ENCODE measurements around the gene GLCE.

Gene GLCE

DNA sequence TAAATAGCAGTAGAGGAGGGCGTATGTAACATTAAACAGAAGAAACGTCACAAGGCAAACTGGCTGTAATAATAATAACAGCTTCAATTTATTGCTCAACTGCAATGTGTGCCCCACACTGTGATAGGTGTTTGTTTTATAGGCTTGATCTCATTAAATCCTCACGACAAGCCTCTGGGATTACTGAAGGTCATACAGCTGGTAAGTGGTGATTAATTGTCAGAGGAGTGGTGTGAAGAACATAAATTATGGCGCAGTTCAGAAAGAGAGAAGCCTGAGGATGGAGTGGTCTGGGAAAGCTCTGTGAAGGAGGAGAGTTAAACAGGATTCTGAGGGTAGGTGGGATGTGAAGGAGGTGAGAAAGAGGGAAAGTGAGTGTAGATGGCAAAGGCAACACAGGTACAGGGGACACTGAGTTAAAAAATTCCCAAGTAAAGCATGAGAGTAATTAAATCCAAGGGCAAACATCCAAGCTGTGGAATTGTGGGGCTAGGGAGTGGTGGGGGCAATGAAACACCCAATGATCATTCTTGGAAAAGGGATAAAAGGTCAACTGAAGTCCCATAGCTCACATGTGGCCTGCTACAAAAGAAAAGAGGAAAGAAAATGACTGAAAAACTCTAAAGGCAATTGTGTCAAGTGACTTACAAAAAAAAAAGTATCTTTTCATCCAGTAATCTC is 16.5 kb upstream of the GLCE start:
- Histone ChIP-seq H3K36me3 (ENCODE audit: insufficient read depth, low read length) (no peaks in the 10 kb centered on the region), H3K27ac (ENCODE audit: low read depth, low read length, poor library complexity, severe bottlenecking) (no peak overlapping the region), H3K4me3 (ENCODE audit: low read depth, low read length, poor library complexity, severe bottlenecking) (no peak overlapping the region), H3K4me1 (ENCODE audit: insufficient read depth, low read length, severe bottlenecking) (no peaks in the 10 kb centered on the region), H3K9ac (ENCODE audit: low read length) (no peak overlapping the region), H4K20me1 (ENCODE audit: insufficient read depth, low read length) (no peaks in the 10 kb centered on the region), H3K9me3 (ENCODE audit: low read length) (no peaks in the 10 kb centered on the region), H3K9me2 (ENCODE audit: low read depth, low read length) (no peaks in the 10 kb centered on the region), H3F3A (ENCODE audit: insufficient read depth, low read length) (no peaks in the 10 kb centered on the region), H3K4me2 (ENCODE audit: low read length) (no peak overlapping the region), H3K79me2 (ENCODE audit: insufficient read depth, low read length) (no peaks in the 10 kb centered on the region), H2AFZ (ENCODE audit: low read length) (no peak overlapping the region), H3K27me3 (ENCODE audit: insufficient read depth, low read length) (no peaks in the 10 kb centered on the region; the same call in 1 of the 2 replicates)
- TF ChIP-seq, protein P1, sequence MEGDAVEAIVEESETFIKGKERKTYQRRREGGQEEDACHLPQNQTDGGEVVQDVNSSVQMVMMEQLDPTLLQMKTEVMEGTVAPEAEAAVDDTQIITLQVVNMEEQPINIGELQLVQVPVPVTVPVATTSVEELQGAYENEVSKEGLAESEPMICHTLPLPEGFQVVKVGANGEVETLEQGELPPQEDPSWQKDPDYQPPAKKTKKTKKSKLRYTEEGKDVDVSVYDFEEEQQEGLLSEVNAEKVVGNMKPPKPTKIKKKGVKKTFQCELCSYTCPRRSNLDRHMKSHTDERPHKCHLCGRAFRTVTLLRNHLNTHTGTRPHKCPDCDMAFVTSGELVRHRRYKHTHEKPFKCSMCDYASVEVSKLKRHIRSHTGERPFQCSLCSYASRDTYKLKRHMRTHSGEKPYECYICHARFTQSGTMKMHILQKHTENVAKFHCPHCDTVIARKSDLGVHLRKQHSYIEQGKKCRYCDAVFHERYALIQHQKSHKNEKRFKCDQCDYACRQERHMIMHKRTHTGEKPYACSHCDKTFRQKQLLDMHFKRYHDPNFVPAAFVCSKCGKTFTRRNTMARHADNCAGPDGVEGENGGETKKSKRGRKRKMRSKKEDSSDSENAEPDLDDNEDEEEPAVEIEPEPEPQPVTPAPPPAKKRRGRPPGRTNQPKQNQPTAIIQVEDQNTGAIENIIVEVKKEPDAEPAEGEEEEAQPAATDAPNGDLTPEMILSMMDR (IDR thresholded peaks at IDR 0.05; ENCODE audit: low read length): no peak
- TF ChIP-seq EZH2 (IDR thresholded peaks at IDR 0.05; ENCODE audit: borderline replicate concordance, low read length): no peak

DNA sequence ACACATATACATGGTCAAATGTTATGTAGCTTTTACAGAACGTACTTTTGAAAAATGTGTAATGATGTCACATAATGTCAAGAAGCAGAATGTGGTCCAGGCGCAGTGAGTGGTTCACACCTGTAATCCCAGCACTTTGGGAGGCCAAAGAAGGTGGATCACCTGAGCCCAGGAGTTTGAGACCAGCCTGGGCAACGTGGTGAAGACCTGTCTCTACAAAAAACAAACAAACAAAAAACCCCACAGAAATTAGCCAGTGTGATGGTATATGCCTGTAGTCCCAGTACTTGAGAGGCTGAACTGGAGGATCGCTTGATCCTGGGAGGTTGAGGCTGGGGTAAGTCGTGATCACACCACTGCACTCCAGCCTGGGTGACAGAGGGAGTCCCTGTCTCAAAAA is 15.9 kb upstream of the GLCE start:
- H3K4me3 ChIP-seq (ENCODE audit: low read depth, low read length, poor library complexity, severe bottlenecking): no peak overlapping the region
- no peak for TF ChIP-seq EZH2 (IDR thresholded peaks at IDR 0.05; ENCODE audit: borderline replicate concordance, low read length)
- TF ChIP-seq, protein P1 (IDR thresholded peaks at IDR 0.05; ENCODE audit: low read length): no peak
- no peaks in the 10 kb centered on the region for H4K20me1 ChIP-seq (ENCODE audit: insufficient read depth, low read length)
- H3K27me3 ChIP-seq (ENCODE audit: insufficient read depth, low read length): no peaks in the 10 kb centered on the region; the same call in 1 of the 2 replicates
- H3K9ac ChIP-seq (ENCODE audit: low read length): no peak overlapping the region
- no peak overlapping the region for H3K27ac ChIP-seq (ENCODE audit: low read depth, low read length, poor library complexity, severe bottlenecking)
- H3K4me2 ChIP-seq (ENCODE audit: low read length): no peak overlapping the region
- no peaks in the 10 kb centered on the region for H3K9me2 ChIP-seq (ENCODE audit: low read depth, low read length)
- no peaks in the 10 kb centered on the region for H3K4me1 ChIP-seq (ENCODE audit: insufficient read depth, low read length, severe bottlenecking)
- H2AFZ ChIP-seq (ENCODE audit: low read length): no peak overlapping the region
- H3K9me3 ChIP-seq (ENCODE audit: low read length): no peaks in the 10 kb centered on the region
- no peaks in the 10 kb centered on the region for H3K36me3 ChIP-seq (ENCODE audit: insufficient read depth, low read length)
- H3K79me2 ChIP-seq (ENCODE audit: insufficient read depth, low read length): no peaks in the 10 kb centered on the region
- H3F3A ChIP-seq (ENCODE audit: insufficient read depth, low read length): no peaks in the 10 kb centered on the region

DNA sequence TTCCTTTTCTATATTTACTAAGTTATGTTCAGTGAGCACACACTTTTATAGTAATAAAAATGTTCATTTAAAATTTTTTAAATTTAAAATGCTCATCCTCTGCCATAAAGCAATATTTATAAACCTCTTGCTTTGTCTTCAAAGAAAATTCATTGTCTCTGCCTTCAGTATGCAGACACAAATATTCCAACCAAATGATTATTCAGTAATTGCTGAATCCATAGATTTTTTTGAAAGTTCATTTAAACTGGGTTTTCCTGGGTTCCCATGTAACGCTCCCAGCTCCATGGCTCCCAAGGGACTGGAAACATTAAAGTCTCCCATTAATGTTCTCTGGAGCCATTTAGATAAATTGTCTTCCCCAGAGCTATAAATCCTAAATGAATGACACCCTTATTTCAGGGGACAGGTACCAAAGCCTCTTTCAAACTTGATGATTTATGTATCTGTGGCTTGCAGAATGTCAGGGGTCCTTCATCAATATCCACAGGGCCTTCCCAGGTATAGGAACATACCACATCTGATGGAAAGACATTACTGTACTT is 15.2 kb upstream of the GLCE start:
- Histone ChIP-seq H3K27me3 (ENCODE audit: insufficient read depth, low read length) (no peaks in the 10 kb centered on the region; the same call in 1 of the 2 replicates), H3K9ac (ENCODE audit: low read length) (no peak overlapping the region), H3K27ac (ENCODE audit: low read depth, low read length, poor library complexity, severe bottlenecking) (no peak overlapping the region), H2AFZ (ENCODE audit: low read length) (no peak overlapping the region), H3F3A (ENCODE audit: insufficient read depth, low read length) (no peaks in the 10 kb centered on the region), H3K36me3 (ENCODE audit: insufficient read depth, low read length) (no peaks in the 10 kb centered on the region), H3K4me2 (ENCODE audit: low read length) (no peak overlapping the region), H3K9me2 (ENCODE audit: low read depth, low read length) (no peaks in the 10 kb centered on the region), H3K4me1 (ENCODE audit: insufficient read depth, low read length, severe bottlenecking) (no peaks in the 10 kb centered on the region), H3K4me3 (ENCODE audit: low read depth, low read length, poor library complexity, severe bottlenecking) (no peak overlapping the region), H3K79me2 (ENCODE audit: insufficient read depth, low read length) (no peaks in the 10 kb centered on the region), H4K20me1 (ENCODE audit: insufficient read depth, low read length) (no peaks in the 10 kb centered on the region), H3K9me3 (ENCODE audit: low read length) (no peaks in the 10 kb centered on the region)
- no peak for TF ChIP-seq EZH2 (IDR thresholded peaks at IDR 0.05; ENCODE audit: borderline replicate concordance, low read length)
- TF ChIP-seq, protein P1 (IDR thresholded peaks at IDR 0.05; ENCODE audit: low read length): no peak
